ENCODE measurements around the gene ZNF467. TPM values are rescaled to one million over a fixed set of nuclear protein-coding genes. Genes with fewer than 3 reads are reported as not detected.

The ZNF467 gene
- 1.3 and 1.6 TPM in 2 replicates for total RNA-seq

GRCh38 chr7:149773446-149774236 is at the start of gene ZNF467:
TSS of gene ZNF467 (minus strand) at chr7:149773588. CDS start at chr7:149771032, 2,556 bp downstream.
- DNase-seq (ENCODE audit: low read depth): peak; percentile 48
- no peak for TF ChIP-seq CTCF (IDR thresholded peaks at IDR 0.05; ENCODE audit: insufficient read depth, low read depth, low read length)
- peak within 1 kb of the TSS; percentile 81 for H3K4me3 ChIP-seq (ENCODE audit: low read depth, low read length)

GRCh38 chr7:149822353-149822943 is 49.1 kb upstream of the ZNF467 start:
- no peak for DNase-seq (ENCODE audit: low read depth)

GRCh38 chr7:149821191-149822148 is 48.1 kb upstream of the ZNF467 start:
- no peak for TF ChIP-seq CTCF (IDR thresholded peaks at IDR 0.05; ENCODE audit: insufficient read depth, low read depth, low read length)
- no peak for DNase-seq (ENCODE audit: low read depth)
- no peak overlapping the region for H3K4me3 ChIP-seq (ENCODE audit: low read depth, low read length)

More at GRCh38 chr7:149822353-149822943, 49.1 kb upstream of the ZNF467 start:
- no peak for TF ChIP-seq CTCF (IDR thresholded peaks at IDR 0.05; ENCODE audit: insufficient read depth, low read depth, low read length)
- H3K4me3 ChIP-seq (ENCODE audit: low read depth, low read length): no peak overlapping the region

- H3K4me3 ChIP-seq (ENCODE audit: low read depth, low read length): no peak overlapping the region
- DNase-seq (ENCODE audit: low read depth): no peak
- no peak for TF ChIP-seq CTCF (IDR thresholded peaks at IDR 0.05; ENCODE audit: insufficient read depth, low read depth, low read length)
These were observed 47.3 kb upstream of the ZNF467 start for GRCh38 chr7:149820622-149821190.

GRCh38 chr7:149819961-149820340 is 46.6 kb upstream of the ZNF467 start:
- TF ChIP-seq CTCF (IDR thresholded peaks at IDR 0.05; ENCODE audit: insufficient read depth, low read depth, low read length): no peak
- no peak overlapping the region for H3K4me3 ChIP-seq (ENCODE audit: low read depth, low read length)
- DNase-seq (ENCODE audit: low read depth): no peak

Data from fibroblast of villous mesenchyme (primary cell).